K562 (cell line): ENCODE measurements around the gene TRIM25. TPM values are rescaled to one million over a fixed set of nuclear protein-coding genes. Genes with fewer than 3 reads are reported as not detected.

Source experiments
- ATAC-seq: fragments of 200-7000 bp; cut with Tn5 transposase; 3 replicates; pipeline ENCODE4 v1.9.1; 2020; ENCODE audit warnings: moderate library complexity
- BruUV-seq: library from RNA; stranded (reverse); fragments of 400-500 nt; replicated peaks from 2 replicates; lab custom pipeline; 2021; lab: Mats Ljungman, UMichigan
- CTCF ChIA-PET: fragments of 300-600 bp; formaldehyde crosslinking; extraction: SDS; loops from one replicate; lab custom pipeline; 2021; ENCODE audit warnings: low intra/inter-chr PET ratio; lab: Yijun Ruan, JAX
- POLR2A ChIA-PET: fragments of 300-600, 350-650 bp; sonication (Branson Sonifier 250); formaldehyde crosslinking; extraction: SDS; loops from one replicate; lab custom pipeline; 2021; ENCODE audit warnings: antibody characterized with exemption, inconsistent platforms; lab: Yijun Ruan, JAX
- DNase-seq, 4 experiments: peaks; one replicate each; pipeline versions ENCODE4 v3.0.0 to v3.0.0-alpha.2; 2011 to 2018; ENCODE audit warnings: low spot score in 3 of 4, mixed read lengths in 3 of 4; ENCODE audit errors: extremely low read depth in 1 of 4
- FAIRE-seq: peaks from 2 replicates; lab custom pipeline; 2011; peaks lifted over from hg19 to GRCh38; lab: Jason Lieb, UNC
- H2AFZ ChIP-seq: 2 replicates; pipeline ENCODE4 v1.6.0; 2011; ENCODE audit warnings: low read depth, low read length, control low read depth, inconsistent platforms
- H3K27ac ChIP-seq: fragments of 200-600 bp; 3 replicates; pipeline ENCODE4 v1.8.0; 2011; ENCODE audit warnings: low read depth, mild to moderate bottlenecking, control low read depth, inconsistent platforms, low read length, moderate library complexity, mixed read lengths; ENCODE audit errors: extremely low read depth
- H3K27me3 ChIP-seq, 2 experiments: fragments of 300-600 bp in 1 of 2; 2 replicates in 1 of 2; 3 replicates in 1 of 2; pipeline versions ENCODE4 v1.6.0 to v1.8.0; 2011; ENCODE audit warnings: inconsistent platforms in 2 of 2, low read length in 2 of 2, mild to moderate bottlenecking in 1 of 2, mixed read lengths in 1 of 2, moderate library complexity in 1 of 2; ENCODE audit not compliant: control insufficient read depth in 2 of 2, insufficient read depth in 2 of 2
- H3K36me3 ChIP-seq: fragments of 300-600 bp; 3 replicates; pipeline ENCODE4 v1.8.0; 2011; ENCODE audit warnings: mild to moderate bottlenecking, low read length, inconsistent platforms; ENCODE audit not compliant: control insufficient read depth, insufficient read depth
- H3K4me1 ChIP-seq, 2 experiments: fragments of 200-600 bp in 1 of 2; replicated peaks in 1 of 2; 2 replicates in 1 of 2; 3 replicates in 1 of 2; pipeline versions ENCODE4 v1.5.1 to v1.8.0; 2011; ENCODE audit warnings: inconsistent platforms in 2 of 2, low read length in 2 of 2, mild to moderate bottlenecking in 1 of 2, mixed read lengths in 1 of 2, moderate library complexity in 1 of 2; ENCODE audit not compliant: control insufficient read depth in 2 of 2, insufficient read depth in 2 of 2
- H3K4me2 ChIP-seq: 2 replicates; pipeline ENCODE4 v1.6.1; 2011; ENCODE audit warnings: low read length, control low read depth, inconsistent platforms, mixed read lengths; ENCODE audit not compliant: insufficient read depth
- H3K4me3 ChIP-seq: fragments of 200-600 bp; sonication (generic), shearing (Covaris generic); 2 replicates; pipeline ENCODE4 v1.5.1; 2016; ENCODE audit warnings: control low read depth, inconsistent platforms
- H3K79me2 ChIP-seq: fragments of 200-600 bp; 3 replicates; pipeline ENCODE4 v1.8.0; 2011; ENCODE audit warnings: low read length, inconsistent platforms; ENCODE audit not compliant: control insufficient read depth, insufficient read depth
- H3K9ac ChIP-seq, 2 experiments: 2 replicates each; pipeline versions ENCODE4 v1.6.0 to v1.6.1; 2011; ENCODE audit warnings: low read depth in 2 of 2, low read length in 2 of 2, control low read depth in 1 of 2, inconsistent platforms in 1 of 2, mild to moderate bottlenecking in 1 of 2, mixed read lengths in 1 of 2; ENCODE audit not compliant: insufficient read depth in 1 of 2
- H3K9me1 ChIP-seq: one replicate; pipeline ENCODE4 v1.6.0; 2011; ENCODE audit warnings: inconsistent platforms, mild to moderate bottlenecking, low read length, moderate library complexity; ENCODE audit not compliant: control insufficient read depth, insufficient read depth
- H3K9me3 ChIP-seq: replicated peaks from 2 replicates; pipeline ENCODE4 v1.5.1; 2011; ENCODE audit warnings: low read depth, low read length, inconsistent platforms; ENCODE audit not compliant: control insufficient read depth, insufficient read depth
- H4K20me1 ChIP-seq: replicated peaks from 2 replicates; pipeline ENCODE4 v1.6.1; 2011; ENCODE audit warnings: low read length, inconsistent platforms, mixed read lengths; ENCODE audit not compliant: control insufficient read depth, insufficient read depth
- ASH1L ChIP-seq: fragments of 450-650 bp; IDR thresholded peaks from 2 replicates; pipeline ENCODE4 v1.6.1; 2018; ENCODE audit warnings: borderline replicate concordance, mild to moderate bottlenecking, low read depth; ENCODE audit not compliant: partially characterized antibody
- BRD4 ChIP-seq: fragments of 200-600 bp; sonication (generic); IDR thresholded peaks from 2 replicates; pipeline ENCODE4 v1.6.1; 2017; ENCODE audit warnings: inconsistent platforms
- CCNT2 ChIP-seq: IDR thresholded peaks from 2 replicates; pipeline ENCODE4 v1.6.1; 2011; ENCODE audit warnings: borderline replicate concordance, low read depth, mild to moderate bottlenecking, moderate library complexity, mixed read lengths, low read length; ENCODE audit not compliant: insufficient read length; ENCODE audit errors: extremely low read depth
- DDX20 ChIP-seq: fragments of 450-650 bp; IDR thresholded peaks from 2 replicates; pipeline ENCODE4 v1.6.1; 2016; ENCODE audit warnings: missing genetic modification characterization, low read depth, mild to moderate bottlenecking, missing compliant biosample characterization, moderate library complexity
- HCFC1 ChIP-seq: IDR thresholded peaks from 2 replicates; pipeline ENCODE4 v1.6.1; 2012; ENCODE audit warnings: low read depth, low read length, improper control_type of control experiment
- NCOA2 ChIP-seq, 2 experiments: fragments of 450-650 bp; IDR thresholded peaks; 2 replicates each; pipeline ENCODE4 v1.6.1; 2018; ENCODE audit warnings: mild to moderate bottlenecking in 2 of 2, moderate library complexity in 1 of 2; ENCODE audit not compliant: partially characterized antibody in 2 of 2
- RBM22 ChIP-seq: fragments of 200-400 bp; formaldehyde crosslinking; IDR thresholded peaks from 2 replicates; pipeline ENCODE4 v1.6.1; 2018; ENCODE audit warnings: low read length, low read depth; ENCODE audit not compliant: poor library complexity, severe bottlenecking
- RCOR1 ChIP-seq, 2 experiments: IDR thresholded peaks; 2 replicates each; pipeline ENCODE4 v1.6.1; 2012; ENCODE audit warnings: low read depth in 2 of 2, low read length in 2 of 2, borderline replicate concordance in 1 of 2, improper control_type of control experiment in 1 of 2
- SMARCB1 ChIP-seq: IDR thresholded peaks from 2 replicates; pipeline ENCODE4 v1.6.1; 2011; ENCODE audit warnings: improper control_type of control experiment, low read depth; ENCODE audit not compliant: insufficient read length
- ZNF217 ChIP-seq: sonication (generic); formaldehyde crosslinking; IDR thresholded peaks from 2 replicates; pipeline ENCODE4 v1.8.0; 2022; ENCODE audit warnings: mild to moderate bottlenecking, missing genetic modification reagents
- ZNF589 ChIP-seq: fragments of 200-800 bp; sonication (Bioruptor generic); IDR thresholded peaks from 2 replicates; pipeline ENCODE4 v1.6.1; 2016; ENCODE audit warnings: low read depth, missing genetic modification characterization, missing compliant biosample characterization
- WGBS: fragments of 100-300 bp; shearing (Covaris generic); methylation state at CpG from one replicate; pipeline ENCODE4 v1.1.6; 2016; ENCODE audit warnings: low coverage, mixed read lengths; ENCODE audit not compliant: insufficient coverage; ENCODE audit errors: missing lambda C conversion rate; 5-methylcytosine and 5-hydroxymethylcytosine counted together
- in situ Hi-C: fragments of 300-500 bp; cut with MboI; formaldehyde crosslinking; loops from 4 replicates; pipeline ENCODE4 v1.15.0; 2018; ENCODE audit warnings: inconsistent platforms, mixed read lengths
- intact Hi-C: fragments of 100-400 bp; cut with micrococcal nuclease; formaldehyde crosslinking; loops from 2 replicates; pipeline ENCODE4 v1.14.2; 2022
- polyA plus RNA-seq, 8 experiments: library from polyadenylated mRNA; depleted of rRNA in 4 of 8; stranded (reverse) in 5 of 8; unstranded in 3 of 8; fragments of >200 nt; fragmentation: Nextera tagmentation in 2 of 8; fragmentation: Illumina TruSeq in 1 of 8; extraction: Ambion mirVana in 2 of 8; extraction: Trizol in 1 of 8; gene quantifications; 2 replicates each; pipeline versions ENCODE4 v1.2.1 to v1.2.3, GENCODE V29; 2011 to 2014; ENCODE audit warnings: inconsistent platforms in 1 of 8, missing spikeins in 1 of 8
- total RNA-seq, 7 experiments: library from RNA; depleted of rRNA in 6 of 7; stranded (reverse); fragments of >200 nt in 6 of 7; fragmentation: Illumina TruSeq in 2 of 7; extraction: Trizol in 2 of 7; gene quantifications; 2 replicates each; pipeline versions ENCODE4 v1.2.1 to v1.2.3, GENCODE V29; 2011 to 2021; ENCODE audit warnings: low replicate concordance in 1 of 7
- TF ChIP-seq, protein P1 (sequence below): fragments of 150-350 bp; IDR thresholded peaks from 2 replicates; pipeline ENCODE4 v1.6.1; 2014; ENCODE audit warnings: low read depth, mild to moderate bottlenecking, low read length, borderline replicate concordance

Gene TRIM25
- total and polyA plus RNA-seq, 9 of the 15 experiments (the other 6 are each of a cell fraction or from before 2014, with no cell fraction given) = 5.9 to 49.5 (median 24.5) TPM

DNA sequence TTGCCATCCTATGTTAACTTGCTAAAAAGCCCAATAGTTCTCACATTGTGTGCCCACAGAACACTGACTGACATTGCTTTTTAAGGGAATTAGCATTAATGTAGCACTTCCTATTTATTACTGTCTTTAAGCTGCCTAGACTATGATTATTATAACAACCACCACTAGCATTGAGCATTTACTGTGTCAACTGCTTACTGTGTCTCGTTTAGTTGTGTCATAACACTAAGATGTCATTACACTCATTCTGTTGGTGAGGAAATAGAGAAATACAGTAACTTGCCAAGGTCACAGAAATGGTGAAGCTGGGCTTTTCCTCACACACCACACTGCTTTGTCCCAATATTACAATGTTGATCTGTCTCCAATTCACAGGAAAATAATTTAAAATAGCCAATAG lies 30.2 kb downstream of the TRIM25 start (continued):
- TF ChIP-seq CCNT2 (no peak), BRD4 (no peak)

DNA sequence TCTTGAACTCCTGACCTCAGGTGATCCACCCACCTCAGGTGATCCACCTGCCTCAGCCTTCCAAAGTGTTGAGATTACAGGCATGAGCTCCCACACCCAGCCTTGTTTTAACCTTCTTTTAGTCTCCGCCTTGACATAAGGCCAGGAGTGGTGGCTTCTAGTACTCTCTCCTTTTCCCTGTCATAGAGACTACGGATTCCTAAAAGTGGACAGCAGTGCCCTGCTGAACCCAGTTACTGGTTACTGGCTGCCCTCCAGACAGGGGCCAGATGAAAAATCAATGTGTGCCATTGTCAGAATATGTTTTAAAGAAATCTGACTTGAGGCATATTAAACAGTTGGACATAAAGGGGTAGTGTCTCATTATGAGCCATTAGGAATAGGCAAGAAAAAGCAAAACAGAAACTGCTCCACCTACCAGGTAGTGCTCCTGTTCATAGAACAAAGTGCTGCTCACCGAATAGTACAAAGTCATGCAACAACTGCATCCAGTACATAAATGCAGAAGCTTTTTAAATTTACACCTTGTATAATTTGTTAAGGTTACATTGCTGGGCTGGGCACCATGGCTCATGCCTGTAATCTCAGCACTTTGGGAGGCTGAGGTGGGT lies 32.1 kb downstream of the TRIM25 start:
- in situ Hi-C loops = no loop called here
- FAIRE-seq = no peak
- 77% methylated on average over 3 of the region's 3 CpGs for WGBS
- TF ChIP-seq, protein P1, sequence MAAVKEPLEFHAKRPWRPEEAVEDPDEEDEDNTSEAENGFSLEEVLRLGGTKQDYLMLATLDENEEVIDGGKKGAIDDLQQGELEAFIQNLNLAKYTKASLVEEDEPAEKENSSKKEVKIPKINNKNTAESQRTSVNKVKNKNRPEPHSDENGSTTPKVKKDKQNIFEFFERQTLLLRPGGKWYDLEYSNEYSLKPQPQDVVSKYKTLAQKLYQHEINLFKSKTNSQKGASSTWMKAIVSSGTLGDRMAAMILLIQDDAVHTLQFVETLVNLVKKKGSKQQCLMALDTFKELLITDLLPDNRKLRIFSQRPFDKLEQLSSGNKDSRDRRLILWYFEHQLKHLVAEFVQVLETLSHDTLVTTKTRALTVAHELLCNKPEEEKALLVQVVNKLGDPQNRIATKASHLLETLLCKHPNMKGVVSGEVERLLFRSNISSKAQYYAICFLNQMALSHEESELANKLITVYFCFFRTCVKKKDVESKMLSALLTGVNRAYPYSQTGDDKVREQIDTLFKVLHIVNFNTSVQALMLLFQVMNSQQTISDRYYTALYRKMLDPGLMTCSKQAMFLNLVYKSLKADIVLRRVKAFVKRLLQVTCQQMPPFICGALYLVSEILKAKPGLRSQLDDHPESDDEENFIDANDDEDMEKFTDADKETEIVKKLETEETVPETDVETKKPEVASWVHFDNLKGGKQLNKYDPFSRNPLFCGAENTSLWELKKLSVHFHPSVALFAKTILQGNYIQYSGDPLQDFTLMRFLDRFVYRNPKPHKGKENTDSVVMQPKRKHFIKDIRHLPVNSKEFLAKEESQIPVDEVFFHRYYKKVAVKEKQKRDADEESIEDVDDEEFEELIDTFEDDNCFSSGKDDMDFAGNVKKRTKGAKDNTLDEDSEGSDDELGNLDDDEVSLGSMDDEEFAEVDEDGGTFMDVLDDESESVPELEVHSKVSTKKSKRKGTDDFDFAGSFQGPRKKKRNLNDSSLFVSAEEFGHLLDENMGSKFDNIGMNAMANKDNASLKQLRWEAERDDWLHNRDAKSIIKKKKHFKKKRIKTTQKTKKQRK = no peak
- TF ChIP-seq HCFC1 = no peak
- no peak for TF ChIP-seq RBM22
- TF ChIP-seq DDX20 (tag) = no peak
- no peak for TF ChIP-seq ASH1L
- TF ChIP-seq RCOR1 (IDR thresholded peaks at IDR 0.05; ENCODE audit: borderline replicate concordance in 1 of 2, low read depth in 2 of 2, low read length in 2 of 2) = no peak
- no peak for TF ChIP-seq NCOA2 (IDR thresholded peaks at IDR 0.05; ENCODE audit: partially characterized antibody in 2 of 2)
- no peak for TF ChIP-seq ZNF589
- TF ChIP-seq SMARCB1 = no peak
- TF ChIP-seq ZNF217 (CRISPR knock-in tag) = no peak

More for the DNA sequence above, 32.1 kb downstream of the TRIM25 start:
- H3K27me3 ChIP-seq = no peaks in the 10 kb centered on the region
- DNase-seq (no peak), ATAC-seq (no peak)
- CTCF ChIA-PET = no interaction called here
- no TSS peak for BruUV-seq
- H2AFZ ChIP-seq = no peak overlapping the region
- H3K4me3 ChIP-seq = no peak overlapping the region
- H3K27ac ChIP-seq = no peak overlapping the region
- no peak overlapping the region for H3K9ac ChIP-seq
- H3K4me1 ChIP-seq = peaks cover 0 to 8% of the 10 kb centered on the region in 2 experiments; a peak in 3 of 5 replicates
- H4K20me1 ChIP-seq = no peaks in the 10 kb centered on the region
- no peaks in the 10 kb centered on the region for H3K9me3 ChIP-seq
- no peak overlapping the region for H3K4me2 ChIP-seq
- POLR2A ChIA-PET = no interaction called here
- intact Hi-C loops = no loop called here
- no peaks in the 10 kb centered on the region for H3K79me2 ChIP-seq
- H3K9me1 ChIP-seq = no peaks in the 10 kb centered on the region
- H3K36me3 ChIP-seq = peaks cover 5% of the 10 kb centered on the region; the same call in 1 of the 3 replicates
